WTC11 (cell line): ENCODE data around the gene FRMD6.

Experiments
- ESRRA ChIP-seq: sonication (generic); formaldehyde crosslinking; IDR thresholded peaks from 2 replicates; pipeline ENCODE4 v1.8.1; 2022; ENCODE audit warnings: mild to moderate bottlenecking, missing genetic modification reagents, borderline replicate concordance
- KAT7 ChIP-seq: sonication (generic); formaldehyde crosslinking; IDR thresholded peaks from 2 replicates; pipeline ENCODE4 v1.8.1; 2023; ENCODE audit warnings: missing genetic modification reagents, mild to moderate bottlenecking, borderline replicate concordance
- NR2C2 ChIP-seq: sonication (generic); formaldehyde crosslinking; IDR thresholded peaks from 2 replicates; pipeline ENCODE4 v1.8.0; 2022; ENCODE audit warnings: mild to moderate bottlenecking, missing genetic modification reagents
- PRRX2 ChIP-seq: fragments of 250-450 bp; sonication (Bioruptor Pico); IDR thresholded peaks from 2 replicates; pipeline ENCODE4 v1.8.0; 2021; ENCODE audit warnings: mild to moderate bottlenecking
- TEAD4 ChIP-seq: sonication (generic); formaldehyde crosslinking; IDR thresholded peaks from 2 replicates; pipeline ENCODE4 v1.8.0; 2022; ENCODE audit warnings: mild to moderate bottlenecking, missing genetic modification reagents
- ZNF138 ChIP-seq: sonication (generic); formaldehyde crosslinking; conservative IDR thresholded peaks from 2 replicates; pipeline ENCODE4 v1.8.1; 2022; ENCODE audit warnings: mild to moderate bottlenecking, moderate library complexity, missing genetic modification reagents
- TF ChIP-seq, protein P1 (sequence below): sonication (generic); formaldehyde crosslinking; IDR thresholded peaks from 2 replicates; pipeline ENCODE4 v1.8.0; 2022; ENCODE audit warnings: mild to moderate bottlenecking, missing genetic modification reagents
- TF ChIP-seq, protein P2 (sequence below): sonication (generic); formaldehyde crosslinking; IDR thresholded peaks from 2 replicates; pipeline ENCODE4 v1.8.0; 2022; ENCODE audit warnings: mild to moderate bottlenecking, missing genetic modification reagents
- TF ChIP-seq, protein P3 (sequence below): fragments of 200-600 bp; IDR thresholded peaks from 2 replicates; pipeline ENCODE4 v1.8.0; 2022; ENCODE audit warnings: antibody characterized with exemption

DNA sequence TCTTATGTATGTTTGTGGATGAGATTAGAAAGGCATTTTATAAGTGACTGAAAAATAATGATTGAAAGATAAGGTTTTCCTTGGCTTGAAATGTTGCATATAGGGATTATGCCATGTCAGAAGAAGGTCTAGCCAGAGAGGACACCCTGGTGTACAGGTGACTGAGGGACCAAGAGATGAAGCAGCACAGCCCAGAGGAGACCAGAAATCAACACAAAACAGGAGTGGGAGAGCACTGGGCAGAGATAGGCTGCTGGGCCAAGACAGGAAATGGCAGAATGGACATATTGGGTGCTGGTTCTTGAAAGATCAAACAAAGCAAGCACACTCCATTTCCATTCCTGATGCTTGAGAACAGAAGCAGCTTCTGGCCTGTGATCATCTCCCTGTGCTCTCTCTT is 24.4 kb upstream of the FRMD6 start:
- TF ChIP-seq, protein P1, sequence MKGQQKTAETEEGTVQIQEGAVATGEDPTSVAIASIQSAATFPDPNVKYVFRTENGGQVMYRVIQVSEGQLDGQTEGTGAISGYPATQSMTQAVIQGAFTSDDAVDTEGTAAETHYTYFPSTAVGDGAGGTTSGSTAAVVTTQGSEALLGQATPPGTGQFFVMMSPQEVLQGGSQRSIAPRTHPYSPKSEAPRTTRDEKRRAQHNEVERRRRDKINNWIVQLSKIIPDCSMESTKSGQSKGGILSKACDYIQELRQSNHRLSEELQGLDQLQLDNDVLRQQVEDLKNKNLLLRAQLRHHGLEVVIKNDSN (CRISPR knock-in tag): no peak
- TF ChIP-seq TEAD4 (CRISPR knock-in tag) (no peak), ESRRA (CRISPR knock-in tag) (no peak), PRRX2 (CRISPR knock-in tag) (no peak), ZNF138 (CRISPR knock-in tag) (no peak), KAT7 (CRISPR knock-in tag) (no peak), NR2C2 (CRISPR knock-in tag) (no peak)
- TF ChIP-seq, protein P2, sequence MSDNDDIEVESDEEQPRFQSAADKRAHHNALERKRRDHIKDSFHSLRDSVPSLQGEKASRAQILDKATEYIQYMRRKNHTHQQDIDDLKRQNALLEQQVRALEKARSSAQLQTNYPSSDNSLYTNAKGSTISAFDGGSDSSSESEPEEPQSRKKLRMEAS (CRISPR knock-in tag): no peak
- TF ChIP-seq, protein P3, sequence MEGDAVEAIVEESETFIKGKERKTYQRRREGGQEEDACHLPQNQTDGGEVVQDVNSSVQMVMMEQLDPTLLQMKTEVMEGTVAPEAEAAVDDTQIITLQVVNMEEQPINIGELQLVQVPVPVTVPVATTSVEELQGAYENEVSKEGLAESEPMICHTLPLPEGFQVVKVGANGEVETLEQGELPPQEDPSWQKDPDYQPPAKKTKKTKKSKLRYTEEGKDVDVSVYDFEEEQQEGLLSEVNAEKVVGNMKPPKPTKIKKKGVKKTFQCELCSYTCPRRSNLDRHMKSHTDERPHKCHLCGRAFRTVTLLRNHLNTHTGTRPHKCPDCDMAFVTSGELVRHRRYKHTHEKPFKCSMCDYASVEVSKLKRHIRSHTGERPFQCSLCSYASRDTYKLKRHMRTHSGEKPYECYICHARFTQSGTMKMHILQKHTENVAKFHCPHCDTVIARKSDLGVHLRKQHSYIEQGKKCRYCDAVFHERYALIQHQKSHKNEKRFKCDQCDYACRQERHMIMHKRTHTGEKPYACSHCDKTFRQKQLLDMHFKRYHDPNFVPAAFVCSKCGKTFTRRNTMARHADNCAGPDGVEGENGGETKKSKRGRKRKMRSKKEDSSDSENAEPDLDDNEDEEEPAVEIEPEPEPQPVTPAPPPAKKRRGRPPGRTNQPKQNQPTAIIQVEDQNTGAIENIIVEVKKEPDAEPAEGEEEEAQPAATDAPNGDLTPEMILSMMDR: no peak
